Spleen (tissue), 13 donors: ENCODE data around the gene DCHS2. TPM values are rescaled to one million over a fixed set of nuclear protein-coding genes. Genes with fewer than 3 reads are reported as not detected.

ENCODE experiments used
- DNase-seq: peaks from one replicate; pipeline ENCODE4 v3.0.0-alpha.2; 2020
- H3K27ac ChIP-seq, 8 donors: fragments of 200-600 bp; sonication (generic) in 7 of 8; 1 replicate in 4 of 8; 2 replicates in 4 of 8; pipeline versions ENCODE4 v1.5.0 to v1.8.0; 2016 to 2021; ENCODE audit warnings: inconsistent platforms in 4 of 8, mild to moderate bottlenecking in 4 of 8, moderate library complexity in 1 of 8
- H3K27me3 ChIP-seq, 7 donors: fragments of 200-600 bp; sonication (generic) in 6 of 7; replicated peaks in 1 of 7; 1 replicate in 4 of 7; 2 replicates in 3 of 7; pipeline versions ENCODE4 v1.5.0 to v1.8.0; 2016 to 2021; ENCODE audit warnings: inconsistent platforms in 3 of 7, mild to moderate bottlenecking in 1 of 7
- H3K36me3 ChIP-seq, 6 donors: fragments of 200-600 bp; sonication (generic) in 5 of 6; 1 replicate in 4 of 6; 2 replicates in 2 of 6; pipeline versions ENCODE4 v1.5.0 to v1.8.0; 2016 to 2021; ENCODE audit warnings: inconsistent platforms in 2 of 6
- H3K4me1 ChIP-seq, 6 donors: fragments of 200-600 bp; sonication (generic) in 5 of 6; 1 replicate in 3 of 6; 2 replicates in 3 of 6; pipeline versions ENCODE4 v1.5.0 to v1.8.0; 2016 to 2021; ENCODE audit warnings: inconsistent platforms in 3 of 6
- H3K4me3 ChIP-seq, 8 donors: fragments of 200-600 bp; sonication (generic) in 7 of 8; 1 replicate in 4 of 8; 2 replicates in 4 of 8; pipeline versions ENCODE4 v1.5.0 to v1.8.0; 2016 to 2021; ENCODE audit warnings: inconsistent platforms in 4 of 8, mild to moderate bottlenecking in 4 of 8, moderate library complexity in 2 of 8
- H3K9me3 ChIP-seq, 8 donors: fragments of 200-600 bp; sonication (generic) in 7 of 8; 1 replicate in 4 of 8; 2 replicates in 4 of 8; pipeline versions ENCODE4 v1.5.0 to v1.8.0; 2016 to 2021; ENCODE audit warnings: inconsistent platforms in 4 of 8
- POLR2A ChIP-seq, 3 donors: fragments of 450-650 bp; IDR thresholded peaks; one replicate each; pipeline ENCODE4 v1.5.1; 2017; ENCODE audit warnings: antibody characterized with exemption in 3 of 3, mild to moderate bottlenecking in 1 of 3
- POLR2AphosphoS5 ChIP-seq, 3 donors: sonication (generic); formaldehyde crosslinking; IDR thresholded peaks; one replicate each; pipeline ENCODE4 v1.5.1; 2017; ENCODE audit warnings: antibody characterized with exemption in 3 of 3
- WGBS, 5 donors: extraction: QIAGEN DNeasy Blood & Tissue Kit in 3 of 5; methylation state at CpG; one replicate each; pipeline versions ENCODE4 v1.1.5 to v1.1.7; 2013 to 2018; 5-methylcytosine and 5-hydroxymethylcytosine counted together
- intact Hi-C: fragments of 100-400 bp; cut with DNase I; formaldehyde crosslinking; loops from one replicate; pipeline ENCODE4 v1.15.0; 2023; ENCODE audit warnings: low total_unique reads
- long read RNA-seq, 2 donors: transcript quantifications; one replicate each; lab custom pipeline, GENCODE V29; 2026
- polyA plus RNA-seq, 3 donors: library from polyadenylated mRNA; stranded (reverse); fragments of 200-250 nt; gene quantifications; one replicate each; pipeline ENCODE4 v1.2.1, GENCODE V29; 2013
- total RNA-seq, 7 donors: library from RNA; depleted of rRNA in 3 of 7; stranded (reverse); fragments of >200 nt in 3 of 7; fragmentation: NEBNext Ultra II Directional in 4 of 7; extraction: Animal tissue kit (Norgen Biotek cat#: 25700) in 4 of 7; gene quantifications; one replicate each; pipeline versions ENCODE4 v1.1.0 to v1.2.1, GENCODE V29; 2016 to 2021
- TF ChIP-seq, protein P1 (sequence below), 11 experiments: fragments of 200-600 bp in 7 of 11; fragments of 450-650 bp in 4 of 11; sonication (generic) in 4 of 11; IDR thresholded peaks in 8 of 11; conservative IDR thresholded peaks in 3 of 11; 1 replicate in 7 of 11; 2 replicates in 4 of 11; pipeline versions ENCODE4 v1.4.0 to v1.8.0; 2016 to 2021; ENCODE audit warnings: antibody characterized with exemption in 11 of 11, inconsistent platforms in 4 of 11, mild to moderate bottlenecking in 1 of 11
- donor health status: healthy with polysubstance abuse.
- donor health status: DM: no; HTN: no; CAD: no; lungs with moderate emphysema.
- donor health status: DM: no; HTN: no; CAD: no.
- donor health status: Bipolar disorder and iron deficiency.
- donor health status: healthy.
- donor health status: DM: no; HTN: no; CAD: no.
- donor health status: DM: yes; HTN: yes; CAD: no.

DCHS2 gene, protein sequence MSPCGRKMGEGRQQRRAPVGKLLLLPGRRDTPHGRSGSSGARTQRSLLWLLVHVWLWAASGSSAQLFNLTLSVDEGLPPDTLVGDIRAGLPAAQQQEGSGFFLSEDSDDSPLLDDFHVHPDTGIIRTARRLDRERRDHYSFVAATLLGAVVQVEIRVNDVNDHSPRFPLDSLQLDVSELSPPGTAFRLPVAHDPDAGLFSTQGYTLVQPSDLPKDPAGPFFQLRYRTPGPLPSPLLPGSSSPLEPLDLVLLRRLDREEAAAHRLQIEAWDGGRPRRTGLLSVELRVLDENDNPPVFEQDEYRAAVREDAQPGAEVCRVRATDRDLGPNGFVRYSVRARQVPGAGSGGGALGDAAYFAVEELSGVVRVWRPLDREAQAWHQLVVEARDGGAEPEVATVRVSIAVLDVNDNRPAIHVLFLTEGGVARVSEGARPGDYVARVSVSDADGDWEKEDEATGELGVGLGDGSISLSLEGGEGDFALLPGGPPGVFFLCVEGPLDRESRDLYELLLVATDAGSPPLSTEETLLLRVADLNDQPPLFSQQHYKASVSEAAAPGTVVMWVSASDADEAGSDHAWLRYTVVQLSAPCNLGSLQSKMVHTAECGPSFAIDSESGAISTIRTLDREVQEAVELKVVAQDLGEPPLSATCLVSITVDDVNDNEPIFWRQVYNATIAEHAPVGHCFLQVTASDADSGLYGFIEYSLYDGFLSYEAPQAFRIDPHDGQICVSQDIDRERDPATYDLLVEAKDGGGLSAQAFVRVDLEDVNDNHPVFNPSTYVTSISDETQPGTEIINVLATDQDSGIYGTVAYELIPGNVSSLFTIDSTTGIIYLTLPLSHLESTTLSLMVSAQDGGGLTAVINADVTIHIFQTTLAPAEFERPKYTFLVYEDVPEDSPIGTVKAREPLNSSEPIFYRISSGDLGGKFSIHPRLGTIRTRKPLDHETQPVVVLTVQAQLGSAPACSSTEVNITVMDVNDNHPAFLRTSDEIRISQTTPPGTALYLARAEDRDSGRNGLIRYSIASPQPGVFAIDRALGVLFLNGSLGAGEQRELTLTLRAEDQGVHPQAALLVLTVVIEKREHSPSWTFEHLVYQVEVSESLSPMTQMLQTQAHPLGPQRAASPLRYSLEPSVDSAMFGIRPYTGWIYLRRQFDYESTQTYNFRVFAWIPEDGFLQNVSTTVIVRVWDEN (N-terminal part only)
- total RNA-seq (under 1 TPM in 6 of 7 donors, not detected in 1; under 0.01 to 0.55 (median 0.21) TPM), polyA plus RNA-seq (under 1 TPM; under 0.01 to 0.02 (median under 0.01) TPM)
- long read RNA-seq, donor 1 = 0 reads
- long read RNA-seq, donor 2 = 0 reads

DNA sequence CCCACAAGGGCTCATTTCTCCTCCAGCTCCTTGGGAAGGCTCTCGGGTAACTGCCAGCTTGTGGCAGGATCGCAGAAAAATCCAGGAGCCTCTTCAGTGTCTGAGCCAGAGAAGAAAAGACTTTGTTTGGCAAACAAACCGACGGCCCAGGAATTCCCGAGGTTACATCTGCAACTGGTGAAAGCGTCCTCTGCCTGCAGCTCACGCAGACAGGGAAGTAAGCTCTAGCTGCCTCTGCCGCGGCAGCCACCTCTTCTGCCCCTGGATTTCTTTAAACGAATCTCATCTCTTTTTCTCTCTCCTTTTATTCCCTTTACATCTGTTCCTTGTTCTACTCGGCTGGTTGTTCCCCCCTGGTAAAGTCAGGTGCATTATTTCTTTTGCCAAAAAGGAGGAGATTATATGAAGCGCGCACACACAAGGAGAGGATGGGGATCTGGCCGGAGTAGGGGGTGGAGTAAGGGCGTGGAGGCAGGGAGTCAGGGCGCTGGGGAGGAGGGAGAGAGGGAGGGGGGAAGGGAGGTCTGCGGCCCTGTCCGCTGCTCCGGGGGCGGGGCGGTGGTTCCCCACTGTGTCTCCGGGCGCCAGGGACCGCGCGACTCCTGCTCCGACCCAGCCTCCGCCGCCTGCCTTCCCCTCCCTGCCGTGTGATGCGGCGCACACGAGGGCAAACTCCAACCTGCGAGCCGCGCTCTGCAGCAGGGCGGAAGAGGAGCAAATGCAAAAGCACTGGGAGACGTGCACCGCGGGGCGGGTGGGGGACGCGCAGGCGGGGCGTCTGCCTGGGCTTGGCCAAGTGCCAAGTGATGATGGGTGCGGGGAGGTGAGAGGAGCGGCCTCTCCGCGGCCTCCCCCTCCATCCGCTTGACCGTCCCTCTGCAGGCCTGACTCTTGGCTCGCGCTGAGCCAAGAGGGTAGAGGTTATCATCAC, at the start of gene DCHS2:
DCHS2 (minus strand) TSS at position 459 of the 931 bp plus-strand sequence; CDS start at position 15, 444 bp downstream.
- intact Hi-C loops = no loop called here
- H3K27me3 ChIP-seq = peaks cover 10 to 85% (median 43%) of the 10 kb centered on the region in 7 donors
- DNase-seq = peak; percentile 79
- no peaks in the 10 kb centered on the region for H3K9me3 ChIP-seq
- TF ChIP-seq, protein P1, sequence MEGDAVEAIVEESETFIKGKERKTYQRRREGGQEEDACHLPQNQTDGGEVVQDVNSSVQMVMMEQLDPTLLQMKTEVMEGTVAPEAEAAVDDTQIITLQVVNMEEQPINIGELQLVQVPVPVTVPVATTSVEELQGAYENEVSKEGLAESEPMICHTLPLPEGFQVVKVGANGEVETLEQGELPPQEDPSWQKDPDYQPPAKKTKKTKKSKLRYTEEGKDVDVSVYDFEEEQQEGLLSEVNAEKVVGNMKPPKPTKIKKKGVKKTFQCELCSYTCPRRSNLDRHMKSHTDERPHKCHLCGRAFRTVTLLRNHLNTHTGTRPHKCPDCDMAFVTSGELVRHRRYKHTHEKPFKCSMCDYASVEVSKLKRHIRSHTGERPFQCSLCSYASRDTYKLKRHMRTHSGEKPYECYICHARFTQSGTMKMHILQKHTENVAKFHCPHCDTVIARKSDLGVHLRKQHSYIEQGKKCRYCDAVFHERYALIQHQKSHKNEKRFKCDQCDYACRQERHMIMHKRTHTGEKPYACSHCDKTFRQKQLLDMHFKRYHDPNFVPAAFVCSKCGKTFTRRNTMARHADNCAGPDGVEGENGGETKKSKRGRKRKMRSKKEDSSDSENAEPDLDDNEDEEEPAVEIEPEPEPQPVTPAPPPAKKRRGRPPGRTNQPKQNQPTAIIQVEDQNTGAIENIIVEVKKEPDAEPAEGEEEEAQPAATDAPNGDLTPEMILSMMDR (IDR thresholded peaks at IDR 0.05 in 8 of 11, conservative IDR thresholded peaks at IDR 0.05 in 3 of 11) = no peak
- TF ChIP-seq POLR2A (IDR thresholded peaks at IDR 0.05) (no peak), POLR2AphosphoS5 (IDR thresholded peaks at IDR 0.05) (peak in 1 of 3 donors; percentile 32)
- no peaks in the 10 kb centered on the region for H3K36me3 ChIP-seq
- H3K4me3 ChIP-seq = peak within 1 kb of the TSS; percentile 21 to 72 (median 40)
- H3K27ac ChIP-seq = no peak within 1 kb of the TSS
- H3K4me1 ChIP-seq = peaks cover 11 to 31% (median 25%) of the 10 kb centered on the region in 6 donors
- 1 to 2% (median 1%) methylated on average over 41 to 53 of the region's 53 CpGs for WGBS, 5 donors

DNA sequence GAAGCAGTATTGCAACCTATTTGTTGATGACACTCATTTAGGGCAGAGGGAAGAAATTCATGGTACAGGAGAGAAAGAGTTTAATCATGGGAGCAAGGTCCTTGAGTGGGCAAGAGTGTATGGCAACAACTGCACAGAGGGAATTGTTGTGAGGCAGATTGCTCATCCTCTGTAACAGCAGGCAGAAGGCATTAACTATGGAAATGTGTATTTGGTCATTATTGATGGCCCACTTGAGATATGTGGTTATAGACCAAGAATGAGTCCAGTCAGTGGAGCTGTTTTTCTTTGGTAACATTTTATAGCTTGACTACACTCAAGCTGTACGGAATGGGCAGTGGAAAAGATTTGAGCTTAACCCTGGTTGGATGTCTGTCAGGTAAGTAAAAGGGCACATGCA, 42.7 kb upstream of the DCHS2 start:
- no peaks in the 10 kb centered on the region for H3K9me3 ChIP-seq
- no peak overlapping the region for H3K27ac ChIP-seq
- DNase-seq = no peak
- intact Hi-C loops = no loop called here
- WGBS, 5 donors = 88 to 95% (median 90%) methylated on average over 1 of the region's 1 CpG
- H3K4me1 ChIP-seq = no peaks in the 10 kb centered on the region
- H3K4me3 ChIP-seq = no peak overlapping the region
- H3K27me3 ChIP-seq = no peaks in the 10 kb centered on the region
- H3K36me3 ChIP-seq = peaks cover 0 to 47% (median 36%) of the 10 kb centered on the region in 6 donors
- TF ChIP-seq POLR2A (IDR thresholded peaks at IDR 0.05) (no peak), POLR2AphosphoS5 (IDR thresholded peaks at IDR 0.05) (no peak)
- TF ChIP-seq, protein P1 (IDR thresholded peaks at IDR 0.05 in 8 of 11, conservative IDR thresholded peaks at IDR 0.05 in 3 of 11) = no peak

DNA sequence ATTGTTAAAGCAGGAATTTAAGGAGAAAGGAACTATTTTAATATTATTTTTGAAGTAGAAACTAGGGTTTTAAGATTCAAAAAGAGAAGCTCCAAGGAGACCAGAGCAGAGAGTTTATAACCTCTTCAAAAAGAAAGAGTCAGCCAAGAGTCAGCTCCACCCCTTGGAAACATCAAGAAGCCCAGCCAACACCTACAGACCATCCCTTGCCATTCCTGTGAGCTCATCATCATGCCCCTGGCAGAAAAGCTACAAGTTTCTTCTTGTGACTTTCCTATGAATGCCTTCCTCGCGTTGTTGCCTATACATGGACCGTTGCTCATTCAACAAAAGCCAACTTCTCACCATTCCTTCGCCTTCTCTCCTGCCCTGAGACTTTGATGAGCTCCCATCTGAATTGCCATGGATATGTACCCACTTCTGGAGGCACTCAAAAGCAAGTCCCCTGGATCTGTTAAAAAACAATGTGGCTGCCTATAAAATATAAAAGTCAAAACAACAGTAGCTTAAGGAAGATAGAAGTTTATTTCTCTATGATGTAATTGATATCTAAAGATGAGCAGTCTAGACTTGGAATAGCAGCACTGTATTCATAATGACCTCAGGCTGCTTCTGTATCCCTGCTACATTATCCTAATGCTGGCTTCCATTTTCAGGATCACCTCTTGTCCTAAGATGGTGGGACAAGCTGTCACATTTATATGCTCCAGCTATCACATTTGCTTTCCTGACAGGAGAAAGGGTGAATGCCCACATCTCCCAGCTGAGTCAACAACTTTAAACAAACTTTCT, 38.3 kb upstream of the DCHS2 start:
- H3K4me1 ChIP-seq = no peaks in the 10 kb centered on the region
- TF ChIP-seq POLR2AphosphoS5 (IDR thresholded peaks at IDR 0.05) = no peak
- TF ChIP-seq, protein P1 (IDR thresholded peaks at IDR 0.05 in 8 of 11, conservative IDR thresholded peaks at IDR 0.05 in 3 of 11) = no peak
- TF ChIP-seq POLR2A (IDR thresholded peaks at IDR 0.05) = no peak
- H3K9me3 ChIP-seq = no peaks in the 10 kb centered on the region
- intact Hi-C loops = no loop called here
- no peak overlapping the region for H3K4me3 ChIP-seq
- peaks cover 0 to 3% (median 0%) of the 10 kb centered on the region in 7 donors for H3K27me3 ChIP-seq
- H3K27ac ChIP-seq = no peak overlapping the region
- no peak for DNase-seq
- peaks cover 0 to 7% (median 0%) of the 10 kb centered on the region in 6 donors for H3K36me3 ChIP-seq
- WGBS, 5 donors = 86 to 94% (median 88%) methylated on average over 4 of the region's 4 CpGs
